H9 (cell line): ENCODE data around the gene MATN4. TPM values are rescaled to one million over a fixed set of nuclear protein-coding genes. Genes with fewer than 3 reads are reported as not detected.

Source experiments
- DNase-seq: peaks from one replicate; pipeline ENCODE4 v3.0.0-alpha.2; 2017
- H2AFZ ChIP-seq: one replicate; pipeline ENCODE4 v1.6.1; 2013; ENCODE audit warnings: mild to moderate bottlenecking, low read length, control low read depth, moderate library complexity
- H2AK5ac ChIP-seq: 2 replicates; pipeline ENCODE4 v1.6.1; 2013; ENCODE audit warnings: low read length, control low read depth, mixed read lengths; ENCODE audit not compliant: insufficient read length
- H2BK120ac ChIP-seq: one replicate; pipeline ENCODE4 v1.6.1; 2013; ENCODE audit warnings: low read depth, mild to moderate bottlenecking, low read length, control low read depth, inconsistent platforms; ENCODE audit not compliant: poor library complexity, severe bottlenecking
- H2BK12ac ChIP-seq: 2 replicates; pipeline ENCODE4 v1.6.1; 2013; ENCODE audit warnings: low read length, control low read depth, mixed read lengths, low read depth; ENCODE audit not compliant: insufficient read length
- H2BK15ac ChIP-seq: 2 replicates; pipeline ENCODE4 v1.6.1; 2013; ENCODE audit warnings: low read depth, low read length, control low read depth
- H2BK20ac ChIP-seq: one replicate; pipeline ENCODE4 v1.6.1; 2013; ENCODE audit warnings: low read depth, mild to moderate bottlenecking, low read length, control low read depth, inconsistent platforms; ENCODE audit not compliant: poor library complexity, severe bottlenecking
- H2BK5ac ChIP-seq: 2 replicates; pipeline ENCODE4 v1.6.1; 2013; ENCODE audit warnings: low read length, control low read depth, mixed read lengths; ENCODE audit not compliant: insufficient read length
- H3K14ac ChIP-seq: 2 replicates; pipeline ENCODE4 v1.6.1; 2013; ENCODE audit warnings: low read length, control low read depth; ENCODE audit not compliant: insufficient read depth
- H3K18ac ChIP-seq: 2 replicates; pipeline ENCODE4 v1.6.1; 2013; ENCODE audit warnings: low read depth, mild to moderate bottlenecking, mixed read lengths, low read length, control low read depth; ENCODE audit not compliant: insufficient read length
- H3K23ac ChIP-seq: 2 replicates; pipeline ENCODE4 v1.6.1; 2013; ENCODE audit warnings: low read length, control low read depth, mixed read lengths, low read depth; ENCODE audit not compliant: insufficient read length
- H3K23me2 ChIP-seq: 2 replicates; pipeline ENCODE4 v1.6.1; 2013; ENCODE audit warnings: low read depth, mild to moderate bottlenecking, mixed read lengths, low read length, control low read depth; ENCODE audit not compliant: insufficient read length, poor library complexity, severe bottlenecking
- H3K27ac ChIP-seq: 2 replicates; pipeline ENCODE4 v1.5.1; 2013; ENCODE audit warnings: low read length, control low read depth, mixed read lengths, low read depth; ENCODE audit not compliant: insufficient read length
- H3K27me3 ChIP-seq: 2 replicates; pipeline ENCODE4 v1.6.1; 2013; ENCODE audit warnings: low read length, control low read depth, inconsistent platforms; ENCODE audit not compliant: insufficient read depth
- H3K4ac ChIP-seq: 2 replicates; pipeline ENCODE4 v1.6.1; 2013; ENCODE audit warnings: low read depth, mild to moderate bottlenecking, control low read depth, inconsistent platforms, low read length, moderate library complexity
- H3K4me1 ChIP-seq: 2 replicates; pipeline ENCODE4 v1.6.1; 2013; ENCODE audit warnings: low read length, control low read depth, inconsistent platforms; ENCODE audit not compliant: insufficient read depth
- H3K4me2 ChIP-seq: 2 replicates; pipeline ENCODE4 v1.6.1; 2013; ENCODE audit warnings: low read length, control low read depth, mixed read lengths; ENCODE audit not compliant: insufficient read length, insufficient read depth
- H3K56ac ChIP-seq: 2 replicates; pipeline ENCODE4 v1.6.1; 2013; ENCODE audit warnings: low read depth, mild to moderate bottlenecking, mixed read lengths, low read length, control low read depth; ENCODE audit not compliant: insufficient read length
- H3K79me1 ChIP-seq: 2 replicates; pipeline ENCODE4 v1.6.1; 2013; ENCODE audit warnings: low read depth, mild to moderate bottlenecking, moderate library complexity, low read length, control low read depth, inconsistent platforms; ENCODE audit not compliant: insufficient read depth, poor library complexity, severe bottlenecking
- H3K79me2 ChIP-seq: 2 replicates; pipeline ENCODE4 v1.6.1; 2013; ENCODE audit warnings: low read length, control low read depth, inconsistent platforms; ENCODE audit not compliant: insufficient read depth
- H3K9ac ChIP-seq: 2 replicates; pipeline ENCODE4 v1.6.1; 2013; ENCODE audit warnings: low read length, control low read depth, mixed read lengths; ENCODE audit not compliant: insufficient read length; ENCODE audit errors: extremely low read depth
- H3K9me3 ChIP-seq: one replicate; pipeline ENCODE4 v1.6.1; 2013; ENCODE audit warnings: low read depth, low read length, inconsistent platforms; ENCODE audit not compliant: control insufficient read depth
- H3T11ph ChIP-seq: one replicate; pipeline ENCODE4 v1.6.1; 2013; ENCODE audit warnings: mild to moderate bottlenecking, low read length, control low read depth, inconsistent platforms
- H4K20me1 ChIP-seq: one replicate; pipeline ENCODE4 v1.6.1; 2013; ENCODE audit not compliant: control insufficient read depth, insufficient read length, insufficient read depth
- H4K5ac ChIP-seq: 2 replicates; pipeline ENCODE4 v1.6.1; 2013; ENCODE audit warnings: low read depth, mild to moderate bottlenecking, mixed read lengths, low read length, control low read depth; ENCODE audit not compliant: insufficient read length
- H4K8ac ChIP-seq: replicated peaks from 2 replicates; pipeline ENCODE4 v1.6.1; 2013; ENCODE audit warnings: low read length, control low read depth, mixed read lengths, low read depth; ENCODE audit not compliant: insufficient read length
- H4K91ac ChIP-seq: 2 replicates; pipeline ENCODE4 v1.6.1; 2013; ENCODE audit warnings: low read depth, mild to moderate bottlenecking, moderate library complexity, mixed read lengths, low read length, control low read depth; ENCODE audit not compliant: insufficient read length
- H3K27ac Mint-ChIP-seq, 3 experiments: 2 replicates in 2 of 3; 3 replicates in 1 of 3; pipeline ENCODE4 v1.8.0; 2020 to 2021; ENCODE audit warnings: mixed read lengths in 3 of 3, mild to moderate bottlenecking in 1 of 3, moderate library complexity in 1 of 3
- H3K27me3 Mint-ChIP-seq: 2 replicates; pipeline ENCODE4 v1.8.0; 2021; ENCODE audit warnings: low read depth, mild to moderate bottlenecking, moderate library complexity, mixed read lengths
- H3K36me3 Mint-ChIP-seq, 3 experiments: 2 replicates in 2 of 3; 3 replicates in 1 of 3; pipeline ENCODE4 v1.8.0; 2020 to 2021; ENCODE audit warnings: low read depth in 3 of 3, mixed read lengths in 3 of 3; ENCODE audit not compliant: insufficient read depth in 1 of 3
- H3K4me1 Mint-ChIP-seq, 2 experiments: 2 replicates each; pipeline ENCODE4 v1.8.0; 2020; ENCODE audit warnings: mixed read lengths in 2 of 2
- H3K4me3 Mint-ChIP-seq, 2 experiments: 2 replicates in 1 of 2; 3 replicates in 1 of 2; pipeline ENCODE4 v1.8.0; 2020 to 2021; ENCODE audit warnings: mild to moderate bottlenecking in 2 of 2, mixed read lengths in 2 of 2, moderate library complexity in 1 of 2
- H3K9me3 Mint-ChIP-seq, 2 experiments: 2 replicates in 1 of 2; 3 replicates in 1 of 2; pipeline ENCODE4 v1.8.0; 2020; ENCODE audit warnings: mild to moderate bottlenecking in 2 of 2, mixed read lengths in 2 of 2, moderate library complexity in 1 of 2
- CTCF ChIP-seq: fragments of 200-600 bp; sonication (generic); conservative IDR thresholded peaks from 3 replicates; pipeline ENCODE4 v1.8.0; 2021; ENCODE audit warnings: antibody characterized with exemption, mild to moderate bottlenecking
- WGBS: extraction: QIAGEN DNeasy Blood & Tissue Kit; methylation state at CpG from one replicate; pipeline ENCODE4 v1.1.7; 2013; ENCODE audit warnings: missing lambda C conversion rate, low lambda C conversion rate, mixed read lengths; ENCODE audit not compliant: insufficient read length; ENCODE audit errors: extremely low coverage; 5-methylcytosine and 5-hydroxymethylcytosine counted together
- total RNA-seq: library from RNA; stranded (reverse); gene quantifications from 2 replicates; pipeline ENCODE4 v1.2.1, GENCODE V29; 2021

Gene MATN4
- total RNA-seq, 1 experiment from 2014 or later = 0.11 TPM

DNA sequence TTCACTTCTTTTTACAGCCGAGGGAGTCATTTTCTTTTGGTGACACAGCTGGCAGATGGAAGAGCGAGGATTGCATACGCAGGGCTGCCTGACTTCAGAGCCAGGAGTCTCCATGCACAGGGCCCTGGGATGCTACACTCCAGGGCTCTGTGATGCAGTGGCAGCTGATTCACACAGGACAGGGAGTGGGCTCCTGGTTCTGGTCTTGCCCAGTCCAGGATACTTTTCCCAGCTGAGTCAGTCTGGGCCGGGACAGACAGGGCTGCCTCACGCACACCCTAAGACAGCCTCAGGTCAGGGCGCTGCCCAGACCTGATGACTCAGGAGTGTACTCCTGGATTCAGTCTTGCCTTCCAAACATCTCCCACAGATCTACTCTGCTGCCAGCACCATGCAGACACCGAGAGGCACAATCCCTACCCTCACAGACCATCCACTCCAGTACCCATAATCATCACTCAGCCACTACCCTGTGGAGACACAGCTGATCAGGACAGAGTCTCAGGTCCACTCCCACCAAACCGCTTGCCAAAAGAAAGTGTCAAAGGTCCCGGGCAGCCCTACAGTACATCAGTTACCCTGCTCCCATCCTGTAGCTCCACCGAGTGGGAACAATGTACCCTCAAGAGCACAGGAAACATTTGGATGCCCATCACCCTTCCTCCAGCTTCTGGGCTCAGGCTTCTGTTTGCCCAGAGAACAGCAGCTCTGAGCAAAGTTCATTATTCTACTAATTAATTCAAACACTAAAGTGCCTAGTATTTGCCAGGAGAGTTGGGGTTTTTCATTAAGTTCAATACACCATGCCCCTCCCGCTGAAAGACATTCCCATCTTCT, 28.6 kb upstream of the MATN4 start:
- no peak overlapping the region for H2BK15ac ChIP-seq
- WGBS = no CpG with 5 or more reads among the region's 11 CpGs
- no peak overlapping the region for H3K14ac ChIP-seq
- no peaks in the 10 kb centered on the region for H3K27me3 ChIP-seq
- peaks cover 20% of the 10 kb centered on the region for H3K4me1 ChIP-seq
- no peak for TF ChIP-seq CTCF
- H2AFZ ChIP-seq = no peak overlapping the region
- no peak overlapping the region for H3K4me2 ChIP-seq
- H4K91ac ChIP-seq = no peak overlapping the region
- no peak overlapping the region for H3K18ac ChIP-seq
- no peak overlapping the region for H2BK120ac ChIP-seq
- Mint-ChIP-seq H3K4me1 (peaks cover 60 to 68% of the 10 kb centered on the region in 2 experiments), H3K9me3 (no peaks in the 10 kb centered on the region), H3K4me3 (no peak overlapping the region), H3K27me3 (no peaks in the 10 kb centered on the region; the same call in 1 of the 2 replicates), H3K36me3 (peaks cover 13 to 34% (median 25%) of the 10 kb centered on the region in 3 experiments; a peak in 6 of 7 replicates), H3K27ac (peak overlapping the region; percentile 28 to 92 (median 50))
- no peak for DNase-seq
- H3K56ac ChIP-seq = no peak overlapping the region
- H2BK20ac ChIP-seq = no peak overlapping the region
- H3K79me1 ChIP-seq = no peaks in the 10 kb centered on the region
- no peak overlapping the region for H3K9ac ChIP-seq
- H3K9me3 ChIP-seq = no peaks in the 10 kb centered on the region
- no peak overlapping the region for H2BK5ac ChIP-seq
- peaks cover 3% of the 10 kb centered on the region; the same call in 1 of the 2 replicates for H3K79me2 ChIP-seq
- no peak overlapping the region for H4K5ac ChIP-seq
- H2BK12ac ChIP-seq = no peak overlapping the region
- H2AK5ac ChIP-seq = no peak overlapping the region
- no peak overlapping the region for H3K27ac ChIP-seq
- peaks cover 3% of the 10 kb centered on the region for H3K23me2 ChIP-seq
- H3T11ph ChIP-seq = no peak overlapping the region
- no peak overlapping the region for H3K23ac ChIP-seq
- H4K8ac ChIP-seq = no peak overlapping the region
- no peak overlapping the region for H3K4ac ChIP-seq
- H4K20me1 ChIP-seq = peaks cover 2% of the 10 kb centered on the region
